HUES64 (cell line): ENCODE data around the gene RPGRIP1L.

Experiments used
- H3K27ac ChIP-seq: 2 replicates; pipeline ENCODE4 v1.7.0; 2013; ENCODE audit warnings: low read depth, low read length, inconsistent platforms
- H3K27me3 ChIP-seq: 2 replicates; pipeline ENCODE4 v1.6.1; 2013; ENCODE audit warnings: mild to moderate bottlenecking, low read length; ENCODE audit not compliant: insufficient read depth
- H3K36me3 ChIP-seq: 2 replicates; pipeline ENCODE4 v1.6.1; 2013; ENCODE audit warnings: mild to moderate bottlenecking, low read length; ENCODE audit not compliant: insufficient read depth
- H3K4me1 ChIP-seq: 2 replicates; pipeline ENCODE4 v1.6.1; 2013; ENCODE audit warnings: mild to moderate bottlenecking, low read length, moderate library complexity; ENCODE audit not compliant: insufficient read depth
- H3K4me3 ChIP-seq: 2 replicates; pipeline ENCODE4 v1.5.1; 2013; ENCODE audit warnings: mild to moderate bottlenecking, low read length, moderate library complexity
- H3K9ac ChIP-seq: 2 replicates; pipeline ENCODE4 v1.6.1; 2013; ENCODE audit warnings: mild to moderate bottlenecking, low read depth, low read length
- H3K9me3 ChIP-seq: 2 replicates; pipeline ENCODE4 v1.6.1; 2013; ENCODE audit warnings: low read depth, low read length; ENCODE audit not compliant: insufficient read depth
- WGBS: fragments of 150-250, 120-280 bp; methylation state at CpG from one replicate; pipeline ENCODE4 v1.1.7; 2013; ENCODE audit warnings: missing lambda C conversion rate; 5-methylcytosine and 5-hydroxymethylcytosine counted together

The RPGRIP1L gene

DNA sequence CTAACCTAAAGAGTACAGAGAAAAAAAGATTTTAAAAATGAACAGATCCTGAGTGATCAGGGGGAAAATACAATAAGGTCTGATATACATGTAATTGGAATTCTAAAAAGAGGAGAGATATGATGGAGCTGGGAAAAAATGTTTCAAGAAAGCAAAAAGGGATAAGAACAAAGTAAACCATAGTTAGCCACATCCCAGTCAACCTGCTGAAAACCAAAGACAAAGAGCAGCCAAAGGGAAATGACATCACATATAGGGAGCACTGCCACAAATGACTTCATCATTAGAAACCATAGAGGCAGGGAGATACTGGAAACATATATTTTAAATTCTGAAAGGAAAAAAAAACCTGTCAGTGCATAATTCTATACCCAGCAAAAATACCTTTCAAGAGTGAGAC lies 131.9 kb downstream of the RPGRIP1L start:
- no peak overlapping the region for H3K9ac ChIP-seq
- H3K4me1 ChIP-seq: peaks cover under 1% of the 10 kb centered on the region; the same call in 1 of the 2 replicates
- H3K27ac ChIP-seq: no peak overlapping the region
- H3K27me3 ChIP-seq: no peaks in the 10 kb centered on the region
- peaks cover 11% of the 10 kb centered on the region; the same call in 1 of the 2 replicates for H3K9me3 ChIP-seq
- H3K36me3 ChIP-seq: no peaks in the 10 kb centered on the region
- no peak overlapping the region for H3K4me3 ChIP-seq

DNA sequence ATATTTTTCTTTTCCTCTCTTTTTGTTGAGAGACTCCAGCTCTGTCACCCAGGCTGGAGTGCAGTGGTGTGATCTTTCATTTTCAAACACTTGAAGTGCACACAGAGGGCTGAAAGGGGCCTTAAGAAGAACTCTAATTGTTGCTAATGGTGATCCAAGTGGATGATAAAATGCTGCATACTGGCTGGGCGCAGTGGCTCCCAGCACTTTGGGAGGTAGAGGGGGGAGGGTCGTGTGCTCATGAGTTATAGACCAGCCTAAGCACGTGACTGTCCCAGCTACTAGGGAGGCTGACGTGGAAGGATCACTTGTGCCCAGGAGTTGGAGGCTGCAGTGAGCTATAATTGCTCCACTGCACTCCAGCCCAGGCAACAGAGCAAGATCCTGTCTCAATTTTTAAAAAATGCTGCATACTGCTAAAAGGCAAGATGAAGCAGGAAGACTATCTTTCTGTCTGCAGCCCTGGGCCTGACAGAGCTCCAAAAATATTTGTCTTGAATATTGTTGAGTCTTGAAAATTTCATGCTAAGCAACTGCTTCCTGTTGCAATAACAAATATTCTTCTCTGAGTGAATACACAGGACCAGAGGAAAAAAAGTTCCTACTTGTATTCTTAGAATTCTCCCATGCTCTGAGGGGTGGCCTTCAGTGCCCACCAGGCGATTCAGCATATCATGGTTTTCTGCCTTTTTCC lies 137.0 kb downstream of the RPGRIP1L start:
- Histone ChIP-seq H3K9me3 (peaks cover 9% of the 10 kb centered on the region; the same call in 1 of the 2 replicates), H3K4me1 (peaks cover 15% of the 10 kb centered on the region; the same call in 1 of the 2 replicates), H3K9ac (no peak overlapping the region), H3K4me3 (no peak overlapping the region), H3K27me3 (no peaks in the 10 kb centered on the region), H3K27ac (no peak overlapping the region), H3K36me3 (no peaks in the 10 kb centered on the region)
- 82% methylated on average over 5 of the region's 5 CpGs for WGBS

DNA sequence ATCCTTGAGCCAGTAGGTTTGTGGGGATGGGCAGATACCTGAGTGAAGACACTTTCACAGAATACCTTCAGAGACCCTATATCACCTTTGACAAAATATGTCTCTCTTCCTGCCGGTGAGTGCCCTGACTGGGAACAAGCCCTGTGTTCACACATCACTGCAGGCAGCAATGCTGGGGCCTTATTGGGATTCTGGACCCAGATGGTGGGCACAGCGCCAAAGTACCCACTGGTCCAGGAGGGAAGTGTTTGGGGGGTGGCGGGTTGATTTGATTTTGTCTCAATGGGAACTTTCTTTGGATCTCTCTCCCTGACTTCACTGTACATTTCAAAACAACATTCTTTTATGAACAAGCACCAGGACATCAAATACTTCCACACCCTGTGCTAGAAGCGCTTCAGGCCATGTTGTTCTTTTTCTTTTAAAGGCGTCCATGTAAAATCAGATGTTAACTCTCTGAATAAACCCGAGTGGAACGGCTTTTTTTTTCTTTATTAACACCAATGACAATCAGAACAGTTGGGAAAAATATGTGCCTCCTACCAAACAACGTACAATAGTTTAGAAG lies 138.3 kb downstream of the RPGRIP1L start:
- no peak overlapping the region for H3K4me3 ChIP-seq
- H3K36me3 ChIP-seq: no peaks in the 10 kb centered on the region
- H3K27me3 ChIP-seq: no peaks in the 10 kb centered on the region
- H3K9ac ChIP-seq: no peak overlapping the region
- no peaks in the 10 kb centered on the region for H3K9me3 ChIP-seq
- peaks cover 15% of the 10 kb centered on the region; the same call in 1 of the 2 replicates for H3K4me1 ChIP-seq
- no peak overlapping the region for H3K27ac ChIP-seq
- 98% methylated on average over 7 of the region's 8 CpGs for WGBS

DNA sequence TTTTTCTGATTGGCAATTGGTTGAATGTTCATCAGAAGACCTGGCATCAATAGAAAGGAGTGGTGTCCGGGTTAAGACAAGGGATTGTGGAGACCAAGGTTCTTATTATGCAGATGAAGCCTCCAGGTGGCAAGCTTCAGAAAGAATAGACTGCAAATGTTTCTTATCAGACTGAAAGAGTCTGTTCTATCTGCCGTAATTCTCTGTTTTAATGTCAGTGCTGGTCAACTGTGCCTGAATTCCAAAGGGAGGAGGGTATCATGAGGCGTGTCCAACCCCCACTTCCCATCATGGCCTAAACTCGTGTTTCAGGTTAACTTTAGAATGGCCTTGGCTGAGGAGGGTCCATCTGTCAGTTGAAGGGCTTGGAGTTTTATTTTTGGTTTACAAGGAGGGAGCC lies 140.2 kb downstream of the RPGRIP1L start:
- no peaks in the 10 kb centered on the region for H3K36me3 ChIP-seq
- H3K9ac ChIP-seq: no peak overlapping the region
- peaks cover 19% of the 10 kb centered on the region for H3K4me1 ChIP-seq
- no peaks in the 10 kb centered on the region for H3K27me3 ChIP-seq
- no peak overlapping the region for H3K4me3 ChIP-seq
- 75% methylated on average over 3 of the region's 4 CpGs for WGBS
- H3K27ac ChIP-seq: no peak overlapping the region
- no peaks in the 10 kb centered on the region for H3K9me3 ChIP-seq

DNA sequence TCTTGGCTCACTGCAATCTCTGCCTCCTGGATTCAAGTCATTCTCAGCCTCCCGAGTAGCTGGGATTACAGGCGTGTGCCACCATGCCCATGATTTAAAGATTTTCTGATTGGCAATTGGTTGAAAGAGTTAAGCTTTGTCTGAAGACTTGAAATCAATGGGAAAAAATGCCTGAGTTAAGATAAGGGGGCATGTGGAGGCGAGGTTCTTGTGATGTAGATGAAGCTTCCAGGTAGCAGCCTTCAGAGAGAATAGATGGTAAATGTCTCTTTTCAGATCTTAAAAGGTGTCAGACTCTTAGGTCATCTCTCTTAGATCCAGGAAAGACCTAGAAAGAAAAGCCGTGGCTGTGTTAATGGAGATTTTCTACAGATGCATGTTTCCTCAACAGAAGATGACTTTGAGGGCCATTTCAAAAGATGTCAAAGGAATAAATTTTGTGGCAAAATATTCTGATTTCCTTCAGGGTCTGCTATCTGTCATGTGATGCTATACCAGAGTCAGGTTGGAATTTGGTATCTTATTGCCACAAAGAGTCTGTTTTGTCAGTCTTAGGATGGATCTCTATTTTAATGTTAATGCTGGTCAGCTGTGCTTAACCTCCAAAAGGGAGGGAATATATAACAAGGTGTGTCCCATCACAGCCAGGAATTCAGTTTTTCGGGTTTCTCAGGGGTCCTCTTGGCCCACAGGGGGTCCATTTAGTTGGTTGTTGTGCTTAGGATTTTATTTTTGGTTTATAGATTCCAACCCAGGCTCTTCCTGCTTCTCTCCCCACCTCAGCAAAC lies 142.4 kb downstream of the RPGRIP1L start:
- Histone ChIP-seq H3K27me3 (no peaks in the 10 kb centered on the region), H3K9me3 (no peaks in the 10 kb centered on the region), H3K36me3 (no peaks in the 10 kb centered on the region), H3K9ac (no peak overlapping the region), H3K27ac (peak overlapping the region; percentile 83), H3K4me1 (peaks cover 14% of the 10 kb centered on the region), H3K4me3 (no peak overlapping the region)
- WGBS: 46% methylated on average over 5 of the region's 5 CpGs

DNA sequence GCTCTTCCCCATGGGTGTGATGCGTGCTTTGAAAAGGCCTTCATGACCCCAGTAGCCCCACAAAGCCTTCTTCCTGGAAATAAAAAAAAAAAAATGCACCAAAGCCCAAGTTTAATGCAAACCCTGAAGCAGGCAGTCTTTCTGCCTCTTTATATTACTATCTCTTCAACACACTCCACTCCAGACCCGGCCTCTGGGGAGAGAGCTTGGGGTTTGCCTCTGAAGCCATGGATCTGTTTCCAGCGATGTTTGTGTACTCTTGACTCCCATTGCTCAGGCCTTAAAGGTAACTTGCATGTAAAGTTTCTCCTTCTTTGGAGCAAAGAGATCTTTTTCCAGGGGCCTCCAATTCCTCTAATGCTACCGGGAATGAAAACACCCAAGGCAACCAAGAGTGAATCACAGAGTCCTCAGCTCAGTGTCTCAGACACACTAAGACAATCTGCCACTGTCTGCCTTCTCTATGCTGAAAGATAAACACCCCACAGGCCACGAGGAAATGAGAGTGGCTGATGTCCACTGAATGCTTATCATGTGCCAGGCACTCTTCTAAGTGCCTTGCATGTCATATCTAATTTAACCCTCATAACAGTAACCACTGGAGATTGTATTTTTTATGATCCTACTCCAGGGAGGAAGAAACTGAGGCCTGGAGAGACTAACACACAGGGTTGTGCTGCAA lies 144.2 kb downstream of the RPGRIP1L start:
- 91% methylated on average over 5 of the region's 5 CpGs for WGBS
- Histone ChIP-seq H3K27me3 (no peaks in the 10 kb centered on the region), H3K4me3 (no peak overlapping the region), H3K9me3 (no peaks in the 10 kb centered on the region), H3K9ac (no peak overlapping the region), H3K36me3 (no peaks in the 10 kb centered on the region), H3K4me1 (peaks cover 14% of the 10 kb centered on the region), H3K27ac (no peak overlapping the region)

DNA sequence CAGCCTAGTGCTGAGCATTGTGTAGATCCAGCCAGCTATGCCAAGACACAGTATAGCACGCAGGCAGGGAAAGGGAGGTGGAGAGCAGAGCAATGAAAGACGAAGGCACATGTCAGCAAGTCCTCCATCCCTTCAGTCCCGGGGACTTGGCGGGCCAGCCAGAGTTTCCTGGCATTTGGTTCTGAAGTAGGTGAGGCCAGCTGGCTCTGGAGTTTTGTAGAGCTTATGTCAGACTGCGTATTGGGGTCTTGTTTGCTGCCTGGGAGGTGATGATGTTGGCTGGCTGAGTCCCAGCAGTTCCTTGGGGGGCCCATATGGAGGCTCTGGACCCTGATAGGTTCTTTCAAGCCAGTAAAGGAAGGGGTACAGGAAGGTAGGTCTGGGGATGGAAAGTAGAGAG lies 144.9 kb downstream of the RPGRIP1L start:
- WGBS: 94% methylated on average over 5 of the region's 5 CpGs
- Histone ChIP-seq H3K27ac (no peak overlapping the region), H3K4me3 (no peak overlapping the region), H3K4me1 (peaks cover 14% of the 10 kb centered on the region), H3K27me3 (no peaks in the 10 kb centered on the region), H3K9me3 (no peaks in the 10 kb centered on the region), H3K36me3 (no peaks in the 10 kb centered on the region), H3K9ac (no peak overlapping the region)

DNA sequence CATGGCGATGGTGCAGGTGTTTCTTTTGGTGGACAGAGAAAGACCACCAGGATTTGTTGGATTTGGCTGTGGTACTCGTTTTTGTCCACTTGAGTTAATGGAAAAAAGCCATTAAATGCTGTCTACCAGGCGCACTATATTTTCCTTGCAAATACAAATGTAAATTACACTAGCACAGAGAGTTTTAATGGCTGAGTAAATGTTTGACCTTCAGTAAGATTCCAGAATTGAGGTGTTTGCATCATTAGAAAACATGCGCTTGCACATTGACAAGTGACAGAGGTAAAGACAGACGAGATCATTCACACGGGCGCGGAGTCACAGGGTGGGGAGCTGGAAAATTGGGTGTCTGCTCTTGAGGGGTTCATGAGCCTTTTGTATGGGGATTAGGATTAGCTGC lies 147.1 kb downstream of the RPGRIP1L start:
- WGBS: 94% methylated on average over 8 of the region's 8 CpGs
- no peaks in the 10 kb centered on the region for H3K27me3 ChIP-seq
- H3K4me1 ChIP-seq: peaks cover 4% of the 10 kb centered on the region; the same call in 1 of the 2 replicates
- no peaks in the 10 kb centered on the region for H3K36me3 ChIP-seq
- no peak overlapping the region for H3K9ac ChIP-seq
- no peak overlapping the region for H3K27ac ChIP-seq
- no peaks in the 10 kb centered on the region for H3K9me3 ChIP-seq
- H3K4me3 ChIP-seq: no peak overlapping the region

DNA sequence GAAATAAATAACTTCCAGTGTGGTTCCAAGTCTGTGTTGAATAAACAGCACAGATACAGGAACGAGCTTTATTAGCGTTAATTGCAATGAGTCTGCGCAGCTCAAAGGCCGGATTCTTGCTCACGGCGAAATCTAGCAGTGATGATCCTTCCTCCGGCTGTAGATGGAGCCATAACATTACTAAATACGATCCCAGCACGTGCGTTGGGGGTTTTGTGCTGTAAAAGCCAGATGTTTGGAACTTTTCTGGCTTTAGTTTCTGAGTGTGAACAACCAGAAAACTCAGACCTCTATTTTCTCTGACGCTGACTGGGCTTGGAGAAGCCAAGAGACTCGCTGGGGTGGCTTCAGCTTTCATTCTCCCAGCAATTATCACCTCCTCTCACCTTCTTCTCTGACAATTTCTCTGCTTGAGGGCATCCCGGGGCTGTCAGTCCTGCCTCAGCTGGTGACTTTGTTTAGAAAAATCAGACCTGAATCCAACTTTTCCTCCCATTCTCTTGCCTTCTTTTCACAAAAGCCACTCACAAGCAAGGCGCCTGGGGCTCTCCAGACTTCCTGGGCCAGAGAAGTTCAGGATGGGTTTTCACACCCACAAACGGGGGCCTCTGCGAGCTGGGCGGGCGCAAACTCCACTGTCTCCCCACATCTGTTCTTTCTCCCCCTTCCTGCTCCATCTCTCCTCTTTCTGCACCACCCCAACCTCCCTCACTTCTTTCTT lies 153.5 kb downstream of the RPGRIP1L start:
- Histone ChIP-seq H3K27ac (no peak overlapping the region), H3K9ac (no peak overlapping the region; the same call in 1 of the 2 replicates), H3K9me3 (no peaks in the 10 kb centered on the region), H3K4me1 (peaks cover 22% of the 10 kb centered on the region; the same call in 1 of the 2 replicates), H3K4me3 (no peak overlapping the region), H3K36me3 (no peaks in the 10 kb centered on the region), H3K27me3 (peaks cover 13% of the 10 kb centered on the region)
- 40% methylated on average over 17 of the region's 18 CpGs for WGBS
